T1000 (cell line): ENCODE data around the gene SH3GLB2.
"Not testable (repeated sequence)": the region's sequence is repeated elsewhere in the genome, so short reads cannot be mapped to it uniquely, and the experiment has no call there.

Experiments
- DNase-seq: peaks from one replicate; lab custom pipeline; 2025; ENCODE audit warnings: mixed read lengths; lab: John Stamatoyannopoulos, UW

SH3GLB2 gene

DNA sequence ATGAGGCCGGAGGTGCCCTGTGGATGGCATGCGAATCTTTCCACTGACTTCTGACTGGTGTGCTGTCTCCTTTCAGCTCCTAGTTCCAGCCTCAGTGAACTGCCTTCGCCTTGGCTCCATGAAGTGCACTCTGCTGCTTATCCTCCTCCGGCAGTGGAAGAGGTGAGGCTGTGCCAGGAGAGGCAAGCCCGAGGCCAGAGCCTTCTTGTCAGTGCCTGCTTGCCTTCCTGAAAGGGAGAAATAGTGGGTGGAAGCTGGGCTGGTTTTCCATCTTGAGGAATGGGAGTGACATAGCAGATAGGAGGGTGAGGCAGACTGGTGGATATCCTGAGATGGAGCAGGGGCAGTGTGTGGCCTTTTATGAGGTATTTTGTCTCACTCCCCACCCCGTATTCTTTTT lies 29.7 kb downstream of the SH3GLB2 start:
- no peak for DNase-seq

- no peak for DNase-seq
Measured at GRCh38 chr9:128995791-128996190, 32.3 kb downstream of the SH3GLB2 start.

GRCh38 chr9:128992995-128993394 lies 35.1 kb downstream of the SH3GLB2 start:
- DNase-seq = no peak

GRCh38 chr9:128987805-128988204 lies 40.3 kb downstream of the SH3GLB2 start:
- peak; percentile 47 for DNase-seq

GRCh38 chr9:128986671-128987070 lies 41.5 kb downstream of the SH3GLB2 start:
- DNase-seq = no peak

DNA sequence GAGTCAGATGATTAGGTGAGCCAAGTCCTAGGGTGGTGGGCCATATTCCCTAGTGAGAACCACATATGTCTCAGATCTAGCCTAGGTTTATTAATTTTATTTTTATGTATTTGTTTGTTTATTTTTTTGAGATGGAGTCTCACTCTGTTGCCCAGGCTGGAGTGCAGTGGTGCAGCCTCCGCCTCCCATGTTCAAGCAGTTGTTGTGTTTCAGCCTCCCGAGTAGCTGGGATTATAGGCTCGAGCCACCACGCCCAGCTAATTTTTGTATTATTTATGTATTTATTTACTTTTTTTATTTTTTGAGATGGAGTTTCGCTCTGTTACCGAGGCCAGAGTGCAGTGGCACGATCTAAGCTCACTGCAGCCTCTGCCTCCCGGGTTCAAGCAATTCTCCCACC lies 44.6 kb downstream of the SH3GLB2 start:
- no peak for DNase-seq

DNA sequence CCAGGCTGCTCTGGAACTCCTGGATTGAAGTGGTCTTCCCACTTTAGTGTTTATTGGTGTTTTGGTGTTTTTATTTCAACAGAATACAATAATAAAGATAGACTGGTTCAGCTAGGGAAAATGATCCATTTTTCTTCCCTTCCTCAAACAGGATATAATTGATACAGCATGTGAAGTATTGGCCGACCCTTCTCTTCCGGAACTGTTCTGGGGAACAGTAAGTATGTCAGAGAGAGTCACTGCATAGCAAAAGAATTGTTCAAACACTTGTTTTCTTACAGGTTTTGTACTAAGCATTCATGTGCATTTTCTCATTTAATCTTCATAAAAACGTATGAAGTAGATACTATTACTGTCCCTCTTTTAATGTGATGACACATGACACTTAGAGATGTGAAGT lies 49.0 kb downstream of the SH3GLB2 start:
- no peak for DNase-seq

DNA sequence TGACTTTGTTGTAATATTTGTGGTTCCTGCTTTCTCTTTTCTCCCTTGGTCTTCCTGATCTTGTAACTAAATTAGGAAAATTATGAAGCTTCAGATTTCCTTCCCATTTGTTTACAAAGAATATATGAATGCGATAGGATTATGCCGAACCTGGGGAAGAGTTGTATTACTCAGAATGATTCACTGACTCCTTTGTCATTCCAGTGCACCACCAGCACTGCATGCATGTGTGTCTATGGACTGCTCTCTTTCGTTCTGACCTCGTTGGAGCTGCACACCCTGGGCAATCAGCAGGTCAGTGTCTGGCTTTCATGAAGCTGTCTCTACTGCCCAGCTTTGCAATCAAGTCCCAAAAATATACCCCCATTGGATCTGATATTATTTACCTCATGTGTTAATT lies 55.2 kb downstream of the SH3GLB2 start:
- DNase-seq = peak; percentile 8

GRCh38 chr9:128969491-128969890 lies 58.6 kb downstream of the SH3GLB2 start:
- DNase-seq = no peak

DNA sequence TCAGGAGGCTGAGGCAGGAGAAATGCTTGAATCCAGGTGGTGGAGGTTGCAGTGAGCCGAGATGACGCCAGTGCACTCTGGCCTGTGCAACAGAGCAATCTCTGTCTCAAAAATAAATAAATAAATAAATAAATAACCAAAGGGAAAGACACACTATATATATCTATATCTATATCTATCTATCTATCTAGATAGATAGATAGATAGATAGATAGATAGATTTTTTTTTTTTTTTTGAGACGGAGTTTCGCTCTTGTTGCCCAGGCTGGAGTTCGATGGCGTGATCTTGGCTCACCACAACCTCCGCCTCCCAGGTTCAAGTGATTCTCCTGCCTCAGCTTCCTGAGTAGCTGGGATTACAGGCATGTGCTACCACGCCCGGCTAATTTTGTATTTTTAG lies 66.7 kb downstream of the SH3GLB2 start:
- not testable (repeated sequence) for DNase-seq
